ENCODE measurements around the gene ABCG4.
A peak's percentile ranks its signal among the peaks of the same experiment; 100 is the strongest.
"Not testable (repeated sequence)": the region's sequence is repeated elsewhere in the genome, so short reads cannot be mapped to it uniquely, and the experiment has no call there.

ABCG4 gene

GRCh38 chr11:119115484-119116234, 33.2 kb upstream of the ABCG4 start:
- DNase-seq (ENCODE audit: low read depth in 2 of 2) = no peak

- no peak for DNase-seq (ENCODE audit: low read depth in 2 of 2)
Observed at GRCh38 chr11:119116235-119116594, 32.6 kb upstream of the ABCG4 start.

GRCh38 chr11:119116601-119117000, 32.3 kb upstream of the ABCG4 start:
- DNase-seq (ENCODE audit: low read depth in 2 of 2) = no peak

DNA sequence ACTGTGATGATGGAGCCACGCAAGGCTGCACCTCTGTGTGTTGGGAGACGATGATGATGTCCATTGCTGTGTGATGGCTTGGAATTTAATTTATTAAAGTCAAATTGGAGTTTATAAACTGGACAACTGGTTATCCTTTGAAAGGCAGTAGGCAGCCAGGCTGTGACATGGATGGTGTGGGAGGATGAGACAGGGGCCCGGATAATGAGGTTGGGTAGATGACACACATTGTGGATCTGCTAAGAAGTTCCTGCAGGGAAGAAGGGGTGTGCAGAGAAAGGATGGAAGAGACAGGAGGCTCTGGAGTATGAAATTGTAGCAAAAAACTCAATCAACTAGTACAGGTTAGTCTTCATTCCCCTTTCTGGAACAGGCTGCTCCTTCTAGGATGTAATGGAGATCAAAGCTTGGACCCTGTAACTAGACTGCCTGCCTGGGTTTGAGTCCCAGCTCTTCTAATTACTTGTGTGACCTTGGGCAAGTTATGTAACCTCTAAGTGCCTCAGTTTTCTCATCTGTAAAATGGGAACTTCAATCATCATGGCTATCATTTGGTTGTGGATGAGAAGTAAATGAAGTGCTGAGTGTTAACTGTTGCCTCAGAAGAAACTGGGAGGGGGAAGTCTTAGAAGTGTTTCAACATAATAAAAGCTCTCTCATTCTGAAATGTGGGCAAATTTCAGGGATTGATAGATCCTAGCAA, 31.7 kb upstream of the ABCG4 start:
- DNase-seq (ENCODE audit: low read depth in 2 of 2) = no peak

DNA sequence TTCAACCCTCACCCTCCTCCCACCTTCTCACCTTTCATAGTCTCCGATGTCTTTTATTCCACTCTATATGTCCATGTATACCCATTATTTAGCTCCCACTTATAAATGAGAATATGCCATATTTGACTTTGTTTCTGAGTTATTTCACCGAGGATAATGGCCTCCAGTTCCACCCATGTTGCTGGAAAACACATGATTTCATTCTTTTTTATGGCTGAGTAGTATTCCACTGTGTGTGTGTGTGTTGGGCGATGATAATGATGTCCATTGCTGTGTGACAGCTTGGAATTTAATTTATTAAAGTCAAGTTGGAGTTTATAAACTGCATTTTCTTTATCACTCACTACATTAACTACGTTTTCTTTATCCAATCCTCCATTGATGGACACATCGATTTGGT, 30.6 kb upstream of the ABCG4 start:
- no peak for DNase-seq (ENCODE audit: low read depth in 2 of 2)

- no peak for DNase-seq (ENCODE audit: low read depth in 2 of 2)
Observed at GRCh38 chr11:119118946-119119345, 29.9 kb upstream of the ABCG4 start.

DNA sequence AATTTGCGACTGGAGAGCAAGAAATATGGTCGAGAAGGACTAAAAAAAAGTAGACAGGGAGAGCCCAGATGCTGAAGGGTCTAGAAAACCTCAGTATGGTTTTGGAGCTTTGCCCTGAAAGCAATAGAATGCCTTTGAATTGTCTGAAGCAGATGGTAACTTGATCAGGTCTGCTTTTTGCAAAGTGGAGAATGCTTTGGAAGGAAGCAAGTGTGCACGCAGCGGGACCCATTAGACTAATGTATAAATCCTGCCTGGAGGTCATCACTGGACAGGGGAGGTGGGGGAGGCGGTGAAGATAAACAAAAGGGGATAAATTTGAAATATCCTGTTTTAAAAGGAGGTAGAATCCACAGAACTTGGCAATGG, 28.2 kb upstream of the ABCG4 start:
- no peak for DNase-seq (ENCODE audit: low read depth in 2 of 2)

GRCh38 chr11:119121008-119121810, 27.6 kb upstream of the ABCG4 start, which contains the start of gene HINFP:
Gene HINFP, plus strand, starts transcription at chr11:119121580. Its CDS starts 5,365 bp downstream, at chr11:119126945.
- DNase-seq (ENCODE audit: low read depth in 2 of 2) = peak; percentile 99 to 100

DNA sequence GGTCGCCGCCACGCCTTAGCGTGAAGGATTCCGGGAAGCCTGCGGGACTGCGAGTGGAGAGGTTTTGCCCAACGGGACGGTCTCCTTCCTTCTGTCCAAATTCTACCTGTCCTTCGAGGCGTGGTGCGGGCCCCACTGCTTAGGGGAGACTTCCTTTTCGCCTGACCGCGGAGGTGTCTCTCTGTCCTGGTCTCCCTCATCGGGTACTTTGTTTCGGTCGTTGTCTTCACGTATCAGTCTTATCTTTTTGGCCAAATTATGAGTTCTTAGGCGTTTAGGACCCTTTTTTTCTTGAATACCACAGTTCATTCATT, 27.1 kb upstream of the ABCG4 start:
- DNase-seq (ENCODE audit: low read depth in 2 of 2) = no peak

GRCh38 chr11:119125821-119126220, 23.0 kb upstream of the ABCG4 start:
- DNase-seq (ENCODE audit: low read depth in 2 of 2) = no peak

DNA sequence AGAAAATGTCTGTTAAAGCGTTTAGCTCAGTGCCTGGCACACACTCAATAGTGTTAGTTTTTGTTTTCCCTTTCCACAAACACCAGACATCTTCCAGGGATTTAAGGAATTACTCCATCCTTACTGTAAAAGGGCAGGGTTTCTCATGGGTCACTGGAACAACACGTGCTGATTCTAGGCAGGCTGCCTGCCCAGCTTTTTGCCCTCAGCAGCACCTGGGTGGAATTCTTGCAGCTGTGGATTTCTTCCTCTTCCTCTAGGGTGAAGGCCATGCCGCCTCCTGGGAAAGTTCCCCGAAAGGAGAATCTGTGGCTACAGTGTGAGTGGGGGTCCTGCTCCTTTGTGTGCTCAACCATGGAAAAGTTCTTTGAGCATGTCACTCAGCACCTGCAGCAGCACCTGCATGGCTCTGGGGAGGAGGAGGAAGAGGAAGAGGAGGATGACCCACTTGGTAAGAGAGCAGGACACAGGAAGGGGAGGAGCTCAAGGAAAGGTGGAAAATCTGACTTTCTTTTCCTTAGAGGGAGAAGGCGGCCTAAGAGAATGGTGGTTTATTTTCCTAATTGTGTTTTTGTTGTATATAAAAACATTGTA, 22.1 kb upstream of the ABCG4 start:
- DNase-seq (ENCODE audit: low read depth in 2 of 2) = no peak

- DNase-seq (ENCODE audit: low read depth in 2 of 2) = no peak
Observed at GRCh38 chr11:119130662-119131061, 18.2 kb upstream of the ABCG4 start.

DNA sequence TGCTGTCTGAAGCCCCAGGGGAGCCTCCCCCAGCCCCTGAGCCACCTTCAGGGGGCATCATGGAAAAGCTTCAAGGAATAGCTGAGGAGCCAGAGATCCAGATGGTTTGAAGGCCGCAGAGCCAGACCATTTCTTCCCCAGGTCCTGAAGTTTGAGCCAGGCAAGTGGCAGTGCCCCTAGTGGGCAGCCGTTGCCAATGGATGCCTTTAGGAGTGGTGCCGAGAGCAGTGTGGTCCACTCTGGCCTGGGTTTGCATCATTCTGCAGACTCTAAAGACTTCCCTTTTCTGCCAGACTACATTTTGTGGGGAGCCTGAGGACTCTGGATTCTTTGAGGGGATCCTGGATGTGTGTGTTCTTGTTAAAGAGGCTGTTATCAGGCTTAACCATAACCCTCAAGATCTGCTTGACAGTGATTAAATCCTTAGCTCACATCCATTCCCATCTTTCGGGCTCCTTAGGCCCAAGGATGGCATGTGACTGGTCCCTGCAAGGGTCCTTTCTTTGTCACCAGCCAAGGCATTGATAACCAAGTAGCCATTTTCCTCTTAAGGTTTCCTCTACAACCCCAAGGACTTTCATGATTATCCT, 14.4 kb upstream of the ABCG4 start:
- no peak for DNase-seq (ENCODE audit: low read depth in 2 of 2)

DNA sequence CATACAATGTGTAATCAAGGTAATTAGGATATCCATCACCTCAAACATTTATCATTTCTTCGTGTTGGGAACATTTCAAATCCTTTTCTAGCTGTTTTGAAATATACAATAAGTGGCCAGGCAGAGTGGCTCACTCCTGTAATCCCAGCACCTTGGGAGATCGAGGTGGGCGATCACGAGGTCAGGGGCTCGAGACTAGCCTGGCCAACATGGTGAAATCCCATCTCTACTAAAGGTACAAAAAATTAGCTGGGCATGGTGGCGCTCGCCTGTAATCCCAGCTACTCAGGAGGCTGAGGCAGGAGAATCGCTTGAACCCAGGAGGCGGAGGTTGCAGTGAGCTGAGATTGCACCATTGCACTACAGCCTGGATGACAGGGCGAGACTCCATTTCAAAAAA, 9.6 kb upstream of the ABCG4 start:
- not testable (repeated sequence) for DNase-seq (ENCODE audit: low read depth in 2 of 2)

DNA sequence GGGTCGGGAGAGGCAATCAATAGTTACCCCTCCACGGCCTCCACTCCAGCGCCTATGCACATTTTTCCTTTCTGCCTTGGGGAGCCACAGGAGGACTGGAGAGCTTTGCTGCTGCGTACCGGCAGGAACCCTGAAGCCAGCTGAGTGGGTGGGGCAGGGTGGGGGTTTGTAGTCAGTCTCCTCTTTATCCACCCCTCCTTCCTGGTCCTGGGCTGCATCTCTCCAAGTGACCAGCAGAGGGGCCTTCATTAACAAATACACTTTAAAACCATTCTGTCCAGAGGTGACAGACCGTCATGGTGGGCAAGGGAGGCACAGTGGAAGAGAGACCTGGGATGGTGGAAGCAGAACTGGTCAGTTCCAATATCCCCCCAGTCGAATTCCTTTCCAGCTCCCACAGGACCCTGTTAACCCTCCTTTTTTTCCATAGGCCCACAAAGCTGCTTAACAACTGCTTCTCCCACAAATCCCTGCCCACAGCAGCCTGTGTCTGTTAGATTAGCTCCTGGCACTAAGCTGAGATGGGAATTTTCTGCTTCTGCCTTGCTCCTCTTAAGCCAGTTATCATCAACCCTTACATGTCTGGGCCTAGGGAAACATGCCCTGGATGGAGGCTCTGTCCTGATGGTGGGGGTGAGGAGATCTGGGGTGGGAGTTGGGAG, 3.9 kb upstream of the ABCG4 start:
- DNase-seq (ENCODE audit: low read depth in 2 of 2) = no peak

- no peak for DNase-seq (ENCODE audit: low read depth in 2 of 2)
Observed at GRCh38 chr11:119145551-119145950, 3.3 kb upstream of the ABCG4 start.

GRCh38 chr11:119147604-119148333, 1.1 kb upstream of the ABCG4 start:
- DNase-seq (ENCODE audit: low read depth in 2 of 2) = no peak

GRCh38 chr11:119148720-119149017, 183 bp upstream of the ABCG4 start:
- DNase-seq (ENCODE audit: low read depth in 2 of 2) = no peak

- DNase-seq (ENCODE audit: low read depth in 2 of 2) = no peak
Observed at GRCh38 chr11:119149786-119150275, 979 bp downstream of the ABCG4 start.

DNA sequence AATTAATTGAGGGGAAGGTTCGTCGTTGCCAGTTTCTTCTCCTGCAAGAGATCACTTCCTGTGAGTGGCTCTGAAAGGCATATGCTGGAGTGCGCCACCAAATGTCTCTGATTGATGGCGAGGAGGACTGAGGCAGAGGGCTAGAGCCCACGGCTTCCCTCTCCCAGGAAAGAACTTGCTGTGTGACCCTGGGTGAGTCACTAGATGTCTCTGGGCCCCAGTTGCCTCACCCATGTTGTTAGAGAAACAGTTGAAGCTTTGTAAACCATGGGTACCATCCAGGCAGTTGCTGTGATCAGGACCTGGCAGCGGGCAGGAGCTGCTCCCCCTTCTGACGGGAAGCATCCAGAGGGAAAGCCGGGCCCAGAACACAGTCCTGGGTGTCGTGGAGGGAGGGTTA, 3.2 kb downstream of the ABCG4 start:
- DNase-seq (ENCODE audit: low read depth in 2 of 2) = no peak

GRCh38 chr11:119152604-119153003, 3.8 kb downstream of the ABCG4 start:
- DNase-seq (ENCODE audit: low read depth in 2 of 2) = no peak

Measured in stimulated activated CD4-positive, alpha-beta T cell treated with anti-CD3 and anti-CD28 coated beads, Interleukin-4, amount 100 ng/mL, for 48 hours (primary cell).